SH-SY5Y (cell line): ENCODE data around the gene AGAP5.

Experiments
- GATA2 ChIP-seq: IDR thresholded peaks from 2 replicates; pipeline ENCODE4 v1.6.1; 2011; ENCODE audit warnings: mild to moderate bottlenecking, low read depth, low read length
- GATA3 ChIP-seq: IDR thresholded peaks from 2 replicates; pipeline ENCODE4 v1.6.1; 2011; ENCODE audit warnings: low read depth, mild to moderate bottlenecking, low read length, moderate library complexity

- TF ChIP-seq GATA2 (no peak), GATA3 (no peak)
These were observed 53.1 kb downstream of the AGAP5 start for GRCh38 chr10:73644767-73645166.
